Liver (tissue), 9 donors: ENCODE data around the gene TTC12. TPM values are rescaled to one million over a fixed set of nuclear protein-coding genes. Genes with fewer than 3 reads are reported as not detected.

Experiments
- DNase-seq: peaks from one replicate; pipeline ENCODE4 v3.0.0-alpha.2; 2017; ENCODE audit warnings: low spot score
- H3K27ac ChIP-seq, 2 donors: one replicate each; pipeline ENCODE4 v1.7.0; 2013; ENCODE audit warnings: inconsistent platforms in 2 of 2, low read length in 2 of 2, control low read depth in 1 of 2, low read depth in 1 of 2, mild to moderate bottlenecking in 1 of 2
- H3K27me3 ChIP-seq, 4 donors: one replicate each; pipeline versions ENCODE4 v1.6.1 to v1.7.0; 2013; ENCODE audit warnings: low read length in 3 of 4, inconsistent platforms in 1 of 4, mild to moderate bottlenecking in 1 of 4, moderate library complexity in 1 of 4; ENCODE audit not compliant: control insufficient read depth in 4 of 4, insufficient read depth in 4 of 4
- H3K36me3 ChIP-seq, 4 donors: one replicate each; pipeline versions ENCODE4 v1.6.1 to v1.7.0; 2013; ENCODE audit warnings: low read length in 3 of 4, mild to moderate bottlenecking in 3 of 4, low read depth in 1 of 4, moderate library complexity in 1 of 4; ENCODE audit not compliant: control insufficient read depth in 4 of 4, insufficient read depth in 3 of 4
- H3K4me1 ChIP-seq, 4 donors: one replicate each; pipeline versions ENCODE4 v1.6.1 to v1.7.0; 2013; ENCODE audit warnings: low read length in 3 of 4, mild to moderate bottlenecking in 3 of 4, moderate library complexity in 1 of 4; ENCODE audit not compliant: control insufficient read depth in 4 of 4, insufficient read depth in 4 of 4
- H3K4me3 ChIP-seq, 3 donors: one replicate each; pipeline versions ENCODE4 v1.6.1 to v1.7.0; 2013; ENCODE audit warnings: low read length in 3 of 3, control low read depth in 1 of 3, low read depth in 1 of 3, mild to moderate bottlenecking in 1 of 3
- H3K9ac ChIP-seq, 2 donors: one replicate each; pipeline ENCODE4 v1.7.0; 2013; ENCODE audit warnings: low read length in 2 of 2, mild to moderate bottlenecking in 2 of 2, moderate library complexity in 2 of 2, control low read depth in 1 of 2, low read depth in 1 of 2
- H3K9me3 ChIP-seq, 4 donors: one replicate each; pipeline versions ENCODE4 v1.6.1 to v1.7.0; 2013; ENCODE audit warnings: low read length in 3 of 4; ENCODE audit not compliant: control insufficient read depth in 4 of 4
- ATF3 ChIP-seq: IDR thresholded peaks from 2 replicates; pipeline ENCODE4 v1.6.1; 2016; ENCODE audit warnings: antibody characterized with exemption
- CTCF ChIP-seq: fragments of 150-350 bp; IDR thresholded peaks from 2 replicates; pipeline ENCODE4 v1.5.1; 2017; ENCODE audit warnings: improper control_type of control experiment, low read depth, low read length; ENCODE audit not compliant: missing input control
- EGR1 ChIP-seq, 2 donors: IDR thresholded peaks; 2 replicates each; pipeline ENCODE4 v1.6.1; 2016 to 2018; ENCODE audit warnings: antibody characterized with exemption in 2 of 2, low read depth in 2 of 2
- FOXA1 ChIP-seq: IDR thresholded peaks from 2 replicates; pipeline ENCODE4 v1.6.1; 2016; ENCODE audit warnings: antibody characterized with exemption
- FOXA2 ChIP-seq: IDR thresholded peaks from 2 replicates; pipeline ENCODE4 v1.6.1; 2016; ENCODE audit warnings: antibody characterized with exemption
- GABPA ChIP-seq, 2 donors: IDR thresholded peaks in 1 of 2; conservative IDR thresholded peaks in 1 of 2; 2 replicates each; pipeline ENCODE4 v1.6.1; 2016; ENCODE audit warnings: antibody characterized with exemption in 2 of 2, mild to moderate bottlenecking in 1 of 2, moderate library complexity in 1 of 2
- HNF4A ChIP-seq, 2 donors: conservative IDR thresholded peaks; 2 replicates each; pipeline ENCODE4 v1.6.1; 2016; ENCODE audit warnings: antibody characterized with exemption in 2 of 2, mild to moderate bottlenecking in 2 of 2
- HNF4G ChIP-seq: IDR thresholded peaks from 2 replicates; pipeline ENCODE4 v1.6.1; 2016; ENCODE audit warnings: antibody characterized with exemption
- JUND ChIP-seq, 2 donors: IDR thresholded peaks; 2 replicates each; pipeline ENCODE4 v1.6.1; 2016; ENCODE audit warnings: antibody characterized with exemption in 2 of 2
- MAX ChIP-seq: IDR thresholded peaks from 2 replicates; pipeline ENCODE4 v1.6.1; 2016; ENCODE audit warnings: antibody characterized with exemption
- NR2F2 ChIP-seq: IDR thresholded peaks from 2 replicates; pipeline ENCODE4 v1.6.1; 2016; ENCODE audit warnings: antibody characterized with exemption
- RAD21 ChIP-seq, 2 donors: IDR thresholded peaks; 2 replicates each; pipeline ENCODE4 v1.6.1; 2016; ENCODE audit warnings: antibody characterized with exemption in 2 of 2, mild to moderate bottlenecking in 2 of 2
- REST ChIP-seq: IDR thresholded peaks from 2 replicates; pipeline ENCODE4 v1.6.1; 2016; ENCODE audit warnings: antibody characterized with exemption, mild to moderate bottlenecking
- RXRA ChIP-seq, 2 donors: IDR thresholded peaks; 2 replicates each; pipeline ENCODE4 v1.6.1; 2017 to 2018; ENCODE audit warnings: antibody characterized with exemption in 2 of 2, mild to moderate bottlenecking in 1 of 2
- SP1 ChIP-seq: IDR thresholded peaks from 2 replicates; pipeline ENCODE4 v1.6.1; 2018; ENCODE audit warnings: antibody characterized with exemption, mild to moderate bottlenecking
- TAF1 ChIP-seq: conservative IDR thresholded peaks from 2 replicates; pipeline ENCODE4 v1.6.1; 2016; ENCODE audit warnings: antibody characterized with exemption, mild to moderate bottlenecking
- YY1 ChIP-seq: IDR thresholded peaks from 2 replicates; pipeline ENCODE4 v1.6.1; 2016; ENCODE audit warnings: antibody characterized with exemption, mild to moderate bottlenecking
- ZBTB33 ChIP-seq: IDR thresholded peaks from 2 replicates; pipeline ENCODE4 v1.6.1; 2016; ENCODE audit warnings: antibody characterized with exemption
- WGBS: extraction: QIAGEN DNeasy Blood & Tissue Kit; methylation state at CpG from one replicate; pipeline ENCODE4 v1.1.7; 2013; 5-methylcytosine and 5-hydroxymethylcytosine counted together
- polyA plus RNA-seq, 2 donors: library from polyadenylated mRNA; stranded (reverse) in 1 of 2; unstranded in 1 of 2; fragments of 200-250 nt in 1 of 2; fragments of >200 nt in 1 of 2; fragmentation: Nextera tagmentation in 1 of 2; extraction: Ambion mirVana in 1 of 2; gene quantifications; one replicate each; pipeline versions ENCODE4 v1.2.1 to v1.2.3, GENCODE V29; 2013 to 2015
- total RNA-seq, 2 donors: library from RNA; depleted of rRNA; stranded (reverse); fragments of >200 nt; gene quantifications; one replicate each; pipeline ENCODE4 v1.2.3, GENCODE V29; 2014
- donor health status: healthy.
- donor health status: healthy.
- donor health status: healthy.
- donor health status: healthy.
- donor health status: healthy.

TTC12 gene
- total and polyA plus RNA-seq, 4 donors: 2.8 to 9.0 (median 4.3) TPM

- no peak for DNase-seq
- no peak overlapping the region for H3K4me3 ChIP-seq
- no peak overlapping the region for H3K9ac ChIP-seq
- TF ChIP-seq SP1 (no peak), MAX (no peak), EGR1 (IDR thresholded peaks at IDR 0.05; ENCODE audit: low read depth in 2 of 2) (no peak), ATF3 (no peak), YY1 (no peak), HNF4G (no peak), HNF4A (conservative IDR thresholded peaks at IDR 0.05) (no peak), GABPA (IDR thresholded peaks at IDR 0.05 in 1 of 2, conservative IDR thresholded peaks at IDR 0.05 in 1 of 2) (no peak), RXRA (IDR thresholded peaks at IDR 0.05) (no peak), TAF1 (no peak), NR2F2 (no peak), FOXA2 (no peak), CTCF (no peak)
- 75% methylated on average over 3 of the region's 3 CpGs for WGBS
- H3K4me1 ChIP-seq: no peaks in the 10 kb centered on the region
- no peak overlapping the region for H3K27ac ChIP-seq
- no peaks in the 10 kb centered on the region for H3K36me3 ChIP-seq
- no peaks in the 10 kb centered on the region for H3K9me3 ChIP-seq
- H3K27me3 ChIP-seq: no peaks in the 10 kb centered on the region
Measured at GRCh38 chr11:113287801-113288200, 26.6 kb upstream of the TTC12 start.

- no peak overlapping the region for H3K9ac ChIP-seq
- no peak overlapping the region for H3K4me3 ChIP-seq
- no peaks in the 10 kb centered on the region for H3K27me3 ChIP-seq
- no peak for TF ChIP-seq JUND (IDR thresholded peaks at IDR 0.05)
- TF ChIP-seq ATF3: no peak
- TF ChIP-seq RXRA (IDR thresholded peaks at IDR 0.05): no peak
- no peak for TF ChIP-seq HNF4G
- TF ChIP-seq REST: no peak
- TF ChIP-seq FOXA1: no peak
- no peak for TF ChIP-seq FOXA2
- no peak for TF ChIP-seq YY1
- TF ChIP-seq SP1: no peak
- TF ChIP-seq ZBTB33: no peak
- no peak for TF ChIP-seq EGR1 (IDR thresholded peaks at IDR 0.05; ENCODE audit: low read depth in 2 of 2)
- no peak for TF ChIP-seq TAF1
- no peak for TF ChIP-seq NR2F2
- TF ChIP-seq RAD21 (IDR thresholded peaks at IDR 0.05): no peak
- no peak for TF ChIP-seq GABPA (IDR thresholded peaks at IDR 0.05 in 1 of 2, conservative IDR thresholded peaks at IDR 0.05 in 1 of 2)
- TF ChIP-seq HNF4A (conservative IDR thresholded peaks at IDR 0.05): no peak
- TF ChIP-seq MAX: no peak
- no peaks in the 10 kb centered on the region for H3K9me3 ChIP-seq
- no peaks in the 10 kb centered on the region for H3K4me1 ChIP-seq
- DNase-seq: no peak
- 66% methylated on average over 6 of the region's 6 CpGs for WGBS
- H3K36me3 ChIP-seq: no peaks in the 10 kb centered on the region
- H3K27ac ChIP-seq: no peak overlapping the region
Measured at GRCh38 chr11:113288286-113288863, 26.0 kb upstream of the TTC12 start.
